OCI-LY3 (cell line): ENCODE measurements around the gene CACNB1.

Experiments
- EZH2phosphoT487 ChIP-seq: fragments of 200-600 bp; shearing (Covaris generic); IDR thresholded peaks from 2 replicates; pipeline ENCODE4 v1.6.1; 2018; ENCODE audit warnings: antibody characterized with exemption, mixed run types, low read depth
- TF ChIP-seq, protein P1 (sequence below): fragments of 200-600, 300-600 bp; sonication (generic); IDR thresholded peaks from 2 replicates; pipeline ENCODE4 v1.5.1; 2014; ENCODE audit warnings: antibody characterized with exemption, low read length, low read depth

DNA sequence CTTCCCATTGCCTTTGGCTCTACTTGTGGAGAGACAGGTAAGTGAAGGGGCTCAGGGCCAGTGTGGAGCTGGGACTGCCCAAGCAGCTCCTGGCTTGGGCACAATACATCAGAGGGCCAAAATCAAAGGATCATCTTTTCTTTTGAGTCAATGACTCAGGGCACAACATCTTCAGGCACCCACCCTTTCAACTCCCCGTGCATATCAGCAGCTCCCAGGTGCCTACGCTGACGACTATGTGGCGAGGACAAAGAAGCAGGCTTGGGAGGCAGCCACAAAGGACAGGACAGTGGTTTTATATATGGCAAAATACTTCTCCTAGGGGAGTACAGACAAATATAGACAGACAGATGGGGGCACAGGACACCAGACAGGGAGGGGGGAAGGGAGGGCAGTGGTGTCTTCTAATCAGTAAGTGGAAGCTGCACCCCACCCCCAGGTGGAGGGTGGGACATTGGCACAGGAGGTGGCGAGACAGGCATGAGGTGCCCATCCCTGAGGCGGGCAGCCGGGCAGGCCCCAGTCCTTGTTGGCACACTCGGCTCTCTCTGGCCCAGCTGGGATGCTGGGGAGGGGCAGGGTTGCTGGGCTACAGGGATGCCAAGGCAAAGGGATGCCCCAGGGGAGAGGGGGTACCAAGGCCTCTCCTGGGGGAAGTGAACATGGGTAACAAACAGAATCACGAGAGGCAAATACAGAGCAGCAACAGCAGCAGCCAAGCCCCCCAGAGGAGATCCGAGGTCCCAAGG lies 23.8 kb downstream of the CACNB1 start:
- TF ChIP-seq, protein P1, sequence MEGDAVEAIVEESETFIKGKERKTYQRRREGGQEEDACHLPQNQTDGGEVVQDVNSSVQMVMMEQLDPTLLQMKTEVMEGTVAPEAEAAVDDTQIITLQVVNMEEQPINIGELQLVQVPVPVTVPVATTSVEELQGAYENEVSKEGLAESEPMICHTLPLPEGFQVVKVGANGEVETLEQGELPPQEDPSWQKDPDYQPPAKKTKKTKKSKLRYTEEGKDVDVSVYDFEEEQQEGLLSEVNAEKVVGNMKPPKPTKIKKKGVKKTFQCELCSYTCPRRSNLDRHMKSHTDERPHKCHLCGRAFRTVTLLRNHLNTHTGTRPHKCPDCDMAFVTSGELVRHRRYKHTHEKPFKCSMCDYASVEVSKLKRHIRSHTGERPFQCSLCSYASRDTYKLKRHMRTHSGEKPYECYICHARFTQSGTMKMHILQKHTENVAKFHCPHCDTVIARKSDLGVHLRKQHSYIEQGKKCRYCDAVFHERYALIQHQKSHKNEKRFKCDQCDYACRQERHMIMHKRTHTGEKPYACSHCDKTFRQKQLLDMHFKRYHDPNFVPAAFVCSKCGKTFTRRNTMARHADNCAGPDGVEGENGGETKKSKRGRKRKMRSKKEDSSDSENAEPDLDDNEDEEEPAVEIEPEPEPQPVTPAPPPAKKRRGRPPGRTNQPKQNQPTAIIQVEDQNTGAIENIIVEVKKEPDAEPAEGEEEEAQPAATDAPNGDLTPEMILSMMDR: no peak
- TF ChIP-seq EZH2phosphoT487: no peak
